NCI-H82 (cell line): Measurements from ENCODE around the gene GPR119.
"Not testable (repeated sequence)": the region's sequence is repeated elsewhere in the genome, so short reads cannot be mapped to it uniquely, and the experiment has no call there.

Source experiments
- DNase-seq: peaks from one replicate; lab custom pipeline; 2025; lab: John Stamatoyannopoulos, UW

Gene GPR119

DNA sequence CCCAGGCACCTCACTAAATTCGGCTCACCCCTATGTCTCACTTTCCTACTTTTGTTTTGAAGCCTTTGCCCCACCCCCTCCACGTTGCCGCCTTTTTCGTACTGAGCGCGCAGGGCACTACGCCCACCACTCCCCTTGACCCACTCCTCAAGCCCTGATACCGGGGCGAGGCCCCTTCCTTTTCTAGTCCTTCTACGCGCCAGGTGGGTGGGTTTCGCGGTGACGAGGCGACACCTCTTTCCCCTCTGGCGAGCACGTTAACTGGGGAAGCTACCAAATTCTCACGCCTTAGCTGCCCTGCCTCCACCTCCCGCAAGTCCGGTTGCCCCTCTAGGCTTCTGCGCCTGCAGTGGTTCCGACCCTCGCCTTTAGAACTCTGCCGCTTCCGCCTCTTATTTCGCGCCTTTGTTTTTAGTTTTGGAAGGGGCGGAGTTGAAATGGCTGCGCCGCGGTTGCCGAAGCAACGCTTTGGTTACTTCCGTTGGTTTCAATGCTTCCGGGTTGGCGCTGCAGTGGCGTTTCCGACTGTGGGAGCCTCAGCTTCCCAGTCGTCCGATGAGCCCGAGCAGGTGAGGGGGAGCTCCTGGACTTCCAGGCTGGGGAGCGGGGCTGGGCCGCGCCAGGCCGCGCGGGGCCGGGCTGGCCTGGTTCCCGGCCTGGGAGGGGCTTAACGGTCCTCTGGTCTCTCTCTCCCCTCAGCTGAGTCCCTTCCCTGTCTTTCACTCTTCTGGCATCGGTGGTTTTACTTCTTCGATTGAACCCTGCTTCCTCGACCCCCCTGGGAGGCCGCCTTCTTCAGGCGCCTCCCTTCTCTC, 45.9 kb downstream of the GPR119 start, which contains the start of gene SLC25A14:
TSS of gene SLC25A14 (plus strand) at position 512 of the 815 bp plus-strand sequence. CDS start 360 bp downstream, outside the sequence.
- peak; percentile 89 for DNase-seq

DNA sequence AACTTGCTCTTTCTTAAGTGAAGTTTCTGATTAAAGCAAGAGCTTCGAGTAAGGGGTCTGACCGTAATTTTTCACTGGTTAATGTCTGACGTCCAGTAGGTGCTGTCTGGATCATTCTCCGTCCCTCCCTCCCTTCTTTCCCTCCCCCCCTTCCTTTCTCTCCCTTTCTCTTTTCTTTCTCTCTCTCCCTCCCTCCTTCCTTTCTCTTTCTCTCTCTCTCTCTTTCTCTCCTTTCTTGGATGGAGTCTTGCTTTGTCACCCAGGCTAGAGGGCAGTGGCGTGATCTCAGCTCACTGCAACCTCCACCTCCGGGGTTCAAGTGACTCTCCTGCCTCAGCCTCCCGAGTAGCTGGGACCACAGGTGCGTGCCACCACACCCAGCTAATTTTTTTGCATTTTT, 46.6 kb downstream of the GPR119 start:
- DNase-seq = not testable (repeated sequence)

DNA sequence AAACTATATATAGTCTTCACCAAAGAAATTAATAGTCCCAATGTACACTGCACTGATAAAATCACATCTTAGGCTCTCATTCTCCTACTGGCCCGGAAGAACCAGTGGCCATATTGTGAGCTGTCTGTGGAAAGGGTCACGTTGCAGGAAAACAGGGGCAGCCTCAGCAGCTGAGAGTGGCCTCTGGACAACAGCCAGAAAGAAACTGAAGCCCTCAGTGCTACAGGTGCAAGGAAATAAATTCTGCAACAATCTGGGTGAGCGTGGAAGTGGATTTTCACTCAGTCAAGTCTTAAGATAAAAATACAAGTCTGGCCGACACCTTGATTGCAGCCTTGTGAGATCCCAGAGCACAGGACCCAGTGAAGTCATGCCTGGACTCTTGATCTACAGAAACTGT, 48.9 kb downstream of the GPR119 start:
- DNase-seq = no peak
